Stimulated activated effector memory CD8-positive, alpha-beta T cell treated with anti-CD3 and anti-CD28 coated beads, Interleukin-12 subunit alpha, Interleukin-12 subunit beta, amount 100 ng/mL, for 72 hours (primary cell): Measurements from ENCODE around the gene MUS81.

Experiments
- ATAC-seq: fragments of 150-1000 bp; cut with Tn5 transposase; 2 replicates; pipeline ENCODE4 v1.10.0; 2021
- DNase-seq, 2 donors: peaks; one replicate each; pipeline ENCODE4 v3.0.0; 2021 to 2022; ENCODE audit warnings: low spot score in 2 of 2
- H3K27ac Mint-ChIP-seq: one replicate; pipeline ENCODE4 v1.8.0; 2022; ENCODE audit warnings: mild to moderate bottlenecking, mixed read lengths
- H3K36me3 Mint-ChIP-seq: one replicate; pipeline ENCODE4 v1.8.0; 2022; ENCODE audit warnings: mild to moderate bottlenecking, mixed read lengths
- H3K4me1 Mint-ChIP-seq: one replicate; pipeline ENCODE4 v1.8.0; 2022; ENCODE audit warnings: mixed read lengths
- H3K4me3 Mint-ChIP-seq: one replicate; pipeline ENCODE4 v1.8.0; 2022; ENCODE audit warnings: mild to moderate bottlenecking, mixed read lengths
- H3K9me3 Mint-ChIP-seq: one replicate; pipeline ENCODE4 v1.8.0; 2022; ENCODE audit warnings: mixed read lengths

Gene MUS81

DNA sequence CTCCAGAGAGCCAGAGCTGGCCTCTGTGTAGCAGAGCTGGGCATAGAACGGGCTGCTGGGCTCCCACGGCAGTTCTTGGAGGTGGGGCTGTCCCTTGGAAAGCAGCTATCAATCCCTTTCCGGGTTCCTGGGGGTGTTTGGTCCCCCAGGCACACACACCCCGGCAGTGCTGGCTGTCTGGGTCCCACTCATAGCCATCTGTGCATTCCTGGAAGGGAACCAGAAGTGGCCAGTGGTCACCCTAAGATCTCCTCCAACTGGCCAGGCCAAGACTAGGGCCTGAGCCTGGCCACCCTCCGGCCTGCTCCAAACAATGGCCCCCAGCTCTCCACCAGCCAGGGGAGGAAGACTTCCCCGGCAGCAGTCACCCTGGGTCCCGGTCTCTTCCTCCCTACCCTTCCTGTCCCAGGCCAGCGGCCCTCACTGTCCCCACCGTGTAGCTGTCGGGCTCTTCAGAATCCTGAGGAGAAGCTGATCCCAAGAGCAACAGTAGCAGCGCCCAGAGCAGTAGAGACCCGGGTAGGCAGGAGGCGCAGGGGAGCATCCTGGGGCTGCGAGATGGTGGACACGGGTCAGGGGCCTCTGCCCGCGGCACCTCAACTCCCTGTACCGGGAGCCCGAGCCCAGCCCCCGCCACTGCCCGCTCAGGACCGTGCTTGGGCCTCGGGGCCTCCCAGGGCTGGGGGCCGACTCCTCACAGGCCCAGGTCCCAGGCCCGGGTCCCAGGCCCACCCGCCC lies 11.7 kb downstream of the MUS81 start:
- Mint-ChIP-seq H3K36me3 (peaks cover 21% of the 10 kb centered on the region), H3K4me1 (peaks cover 30% of the 10 kb centered on the region), H3K9me3 (no peaks in the 10 kb centered on the region), H3K27ac (no peak overlapping the region), H3K4me3 (peak overlapping the region; percentile 37)
- ATAC-seq (no peak), DNase-seq (no peak)

DNA sequence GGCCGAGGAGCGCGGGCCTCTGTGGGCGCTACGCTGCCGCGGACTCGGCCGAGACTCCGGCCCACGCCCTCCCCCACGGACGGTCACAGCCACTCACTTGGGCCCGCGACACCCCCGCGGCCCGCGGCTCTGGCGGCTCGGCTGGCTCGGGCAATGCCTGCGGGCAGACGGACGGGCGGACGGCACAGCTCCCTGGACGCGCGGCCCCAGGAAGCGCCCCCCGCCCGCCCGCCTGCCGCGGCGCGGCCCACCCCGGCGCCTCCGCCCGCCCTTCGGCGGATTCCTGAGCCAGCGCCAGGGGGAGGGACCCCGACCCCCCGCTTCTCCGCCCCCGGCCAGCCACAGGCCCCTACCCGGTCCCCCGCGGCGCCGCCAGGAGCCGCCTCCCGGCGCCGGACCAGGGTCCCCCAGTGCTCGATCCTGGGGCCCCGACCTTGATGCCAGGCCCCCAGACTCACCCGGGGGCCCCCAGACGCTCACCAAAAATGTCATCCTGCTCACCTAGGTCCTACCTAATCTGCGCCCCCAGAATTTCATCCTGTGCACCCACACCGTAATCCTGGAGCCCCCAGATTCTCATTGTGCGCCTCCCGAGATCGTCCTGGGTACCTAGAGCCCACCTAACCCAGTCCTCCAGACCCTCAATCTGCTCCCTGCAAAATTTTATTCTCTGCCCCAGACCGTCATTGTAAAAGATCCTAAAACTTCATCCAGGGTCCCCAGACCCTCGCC lies 12.5 kb downstream of the MUS81 start, which contains the start of gene EFEMP2:
Gene EFEMP2 (minus strand): TSS at position 215 of the 732 bp plus-strand sequence. CDS start 446 bp downstream, outside the sequence.
- no peak for ATAC-seq
- H3K4me1 Mint-ChIP-seq = peaks cover 37% of the 10 kb centered on the region
- no peak for DNase-seq

DNA sequence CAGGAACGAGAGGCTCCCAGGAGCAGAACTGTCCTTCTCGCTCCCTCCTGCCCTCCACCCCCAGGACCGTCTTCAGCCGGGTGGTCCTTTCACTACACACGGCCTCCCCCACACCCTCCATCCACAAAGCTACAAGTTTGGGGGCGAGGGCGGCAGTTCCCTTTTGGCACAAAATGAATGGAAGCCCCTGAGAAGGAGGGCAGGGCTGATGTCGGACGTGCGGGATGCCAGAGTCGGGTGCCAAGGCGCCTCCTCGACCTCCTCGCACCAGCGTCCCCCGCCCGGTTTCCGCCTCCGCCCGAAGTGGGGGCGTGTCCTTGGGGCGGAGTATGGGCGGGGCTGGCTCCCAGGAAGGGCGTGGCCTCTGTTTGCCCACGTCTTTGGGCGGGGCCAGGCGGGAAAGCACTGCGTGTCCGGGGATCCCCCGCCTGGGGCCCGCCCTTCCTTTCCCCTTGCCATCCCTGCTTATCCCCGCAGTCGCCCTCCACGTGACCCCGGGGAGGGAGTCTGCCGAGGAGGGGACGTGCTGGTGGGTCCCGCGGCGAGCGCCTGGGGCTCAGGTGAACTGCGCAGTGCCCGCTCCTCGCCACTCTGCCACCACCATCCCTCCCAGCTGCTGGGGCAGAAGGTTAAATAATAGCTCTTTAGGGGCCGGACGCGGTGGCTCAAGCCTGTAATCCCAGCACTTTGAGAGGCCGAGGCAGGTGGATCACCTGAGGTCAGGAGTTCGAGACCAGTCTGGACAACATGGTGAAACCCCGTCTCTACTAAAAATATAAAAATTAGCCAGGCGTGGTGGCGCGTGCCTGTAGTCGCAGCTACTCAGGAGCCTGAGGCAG lies 13.3 kb downstream of the MUS81 start:
- DNase-seq (peak; percentile 99 to 100), ATAC-seq (peak; percentile 85)
- H3K36me3 Mint-ChIP-seq = peaks cover 11% of the 10 kb centered on the region
- H3K9me3 Mint-ChIP-seq = no peaks in the 10 kb centered on the region
- peaks cover 43% of the 10 kb centered on the region for H3K4me1 Mint-ChIP-seq
- peak overlapping the region; percentile 95 for H3K4me3 Mint-ChIP-seq
- peak overlapping the region; percentile 95 for H3K27ac Mint-ChIP-seq

More for the DNA sequence above, 12.5 kb downstream of the MUS81 start, which contains the start of gene EFEMP2:
- Mint-ChIP-seq H3K4me3 (peak within 1 kb of the TSS; percentile 95), H3K36me3 (peaks cover 17% of the 10 kb centered on the region), H3K9me3 (no peaks in the 10 kb centered on the region), H3K27ac (peak within 1 kb of the TSS; percentile 95)

DNA sequence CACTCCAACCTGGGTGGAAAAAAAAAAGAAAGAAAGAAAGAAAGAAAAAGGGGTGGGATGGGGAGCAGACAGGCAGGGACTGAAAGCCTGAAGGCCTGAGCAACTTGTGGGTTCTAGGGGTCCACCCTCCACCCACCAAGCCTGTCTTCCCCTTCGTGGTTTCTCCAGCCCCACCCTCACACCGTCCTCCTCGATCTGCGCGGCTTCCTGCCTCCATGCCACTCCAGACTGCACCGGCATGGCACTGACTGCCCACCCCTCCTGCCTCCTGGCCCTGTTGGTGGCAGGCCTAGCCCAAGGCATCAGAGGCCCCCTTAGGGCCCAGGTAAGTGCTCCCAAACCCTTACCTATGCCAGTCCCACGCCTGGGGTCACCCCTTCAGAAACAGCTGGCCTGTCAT lies 19.4 kb downstream of the MUS81 start, which contains the start of gene CTSW:
Gene CTSW (plus strand): TSS at position 221 of the 400 bp plus-strand sequence. CDS start 18 bp downstream, at position 239.
- H3K4me3 Mint-ChIP-seq = peak within 1 kb of the TSS; percentile 85
- H3K27ac Mint-ChIP-seq = peak within 1 kb of the TSS; percentile 97
- peaks cover 55% of the 10 kb centered on the region for H3K4me1 Mint-ChIP-seq
- DNase-seq = peak in 1 of 2 donors; percentile 72
- H3K36me3 Mint-ChIP-seq = peaks cover 50% of the 10 kb centered on the region
- ATAC-seq = peak; percentile 66
- H3K9me3 Mint-ChIP-seq = no peaks in the 10 kb centered on the region

DNA sequence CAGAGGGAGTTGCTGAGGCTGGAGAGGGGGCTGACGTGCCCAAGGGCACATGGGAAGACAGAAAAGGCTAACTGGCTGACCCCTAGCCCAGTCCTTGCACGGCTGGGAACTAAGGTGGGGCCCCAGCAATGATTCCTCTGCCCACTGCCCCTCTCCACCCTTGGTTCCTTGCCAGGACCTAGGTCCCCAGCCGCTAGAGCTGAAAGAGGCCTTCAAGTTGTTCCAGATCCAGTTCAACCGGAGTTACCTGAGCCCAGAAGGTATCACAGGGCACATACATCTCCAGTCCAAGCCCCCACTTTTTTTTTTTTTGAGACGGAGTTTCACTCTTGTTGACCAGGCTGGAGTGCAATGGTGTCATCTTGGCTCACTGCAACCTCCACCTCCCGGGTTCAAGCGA lies 19.8 kb downstream of the MUS81 start:
- peak overlapping the region; percentile 97 for H3K27ac Mint-ChIP-seq
- peaks cover 60% of the 10 kb centered on the region for H3K4me1 Mint-ChIP-seq
- peak overlapping the region; percentile 85 for H3K4me3 Mint-ChIP-seq
- H3K36me3 Mint-ChIP-seq = peaks cover 54% of the 10 kb centered on the region
- DNase-seq = no peak
- H3K9me3 Mint-ChIP-seq = no peaks in the 10 kb centered on the region
- no peak for ATAC-seq

DNA sequence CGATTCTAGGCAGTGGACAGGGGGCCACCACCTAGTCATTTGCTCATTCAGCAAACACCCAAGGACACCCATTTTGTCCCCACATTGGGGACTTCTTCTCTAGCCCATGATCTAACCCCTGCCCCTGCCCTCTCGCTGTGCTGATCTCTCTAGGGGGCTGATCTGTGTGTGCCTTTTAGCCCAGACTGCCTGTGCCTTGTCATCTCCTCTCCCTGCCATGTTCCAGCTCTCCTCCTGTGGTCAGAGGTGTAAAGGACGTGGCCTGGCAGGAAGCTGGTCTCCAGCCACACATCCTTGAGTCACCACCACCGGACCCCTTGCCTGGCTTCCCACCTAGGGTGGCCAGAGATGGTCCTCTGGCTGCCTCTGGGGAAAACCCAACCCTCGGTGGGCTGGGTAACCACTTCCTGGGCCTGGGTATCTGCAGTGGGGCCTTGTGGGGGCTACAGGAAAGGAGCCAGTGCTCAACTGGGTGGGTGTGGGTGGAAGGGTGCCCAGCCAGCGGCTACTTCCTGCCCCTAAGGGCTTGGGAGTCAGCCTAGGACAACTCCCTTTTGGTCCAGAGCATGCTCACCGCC lies 20.7 kb downstream of the MUS81 start:
- ATAC-seq = peak; percentile 48
- H3K4me3 Mint-ChIP-seq = peak overlapping the region; percentile 85

DNA sequence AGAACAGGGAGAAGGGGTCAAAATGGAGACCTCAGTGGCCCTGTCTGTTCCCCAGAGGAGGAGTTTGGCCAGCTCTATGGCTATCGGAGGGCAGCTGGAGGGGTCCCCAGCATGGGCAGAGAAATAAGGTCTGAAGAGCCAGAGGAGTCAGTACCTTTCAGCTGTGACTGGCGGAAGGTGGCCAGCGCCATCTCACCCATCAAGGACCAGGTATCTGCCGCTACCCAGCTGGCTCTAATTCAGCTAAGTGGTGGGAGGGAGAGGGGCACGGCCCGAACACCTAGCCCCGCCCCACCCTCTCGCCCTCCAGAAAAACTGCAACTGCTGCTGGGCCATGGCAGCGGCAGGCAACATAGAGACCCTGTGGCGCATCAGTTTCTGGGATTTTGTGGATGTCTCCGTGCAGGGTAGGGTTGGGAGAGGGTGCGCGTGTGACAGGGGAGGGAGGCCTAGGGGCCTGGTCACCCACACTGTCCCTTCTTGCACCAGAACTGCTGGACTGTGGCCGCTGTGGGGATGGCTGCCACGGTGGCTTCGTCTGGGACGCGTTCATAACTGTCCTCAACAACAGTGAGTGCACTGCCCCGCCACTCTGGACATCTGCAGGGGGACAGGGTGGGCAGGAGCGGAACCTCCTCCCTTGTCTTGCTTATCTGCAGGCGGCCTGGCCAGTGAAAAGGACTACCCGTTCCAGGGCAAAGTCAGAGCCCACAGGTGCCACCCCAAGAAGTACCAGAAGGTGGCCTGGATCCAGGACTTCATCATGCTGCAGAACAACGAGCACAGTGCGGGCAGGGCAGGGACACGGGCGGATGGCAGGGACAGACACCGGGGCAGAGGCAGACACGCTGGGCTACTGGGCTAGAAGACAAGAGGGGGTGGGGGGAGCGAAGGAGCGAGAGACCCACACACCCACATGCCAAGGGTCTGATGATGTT lies 22.2 kb downstream of the MUS81 start:
- peak overlapping the region; percentile 85 for H3K4me3 Mint-ChIP-seq
- H3K9me3 Mint-ChIP-seq = no peaks in the 10 kb centered on the region
- peak overlapping the region; percentile 97 for H3K27ac Mint-ChIP-seq
- no peak for ATAC-seq
- no peak for DNase-seq
- H3K36me3 Mint-ChIP-seq = peaks cover 78% of the 10 kb centered on the region
- H3K4me1 Mint-ChIP-seq = peaks cover 66% of the 10 kb centered on the region

More for the DNA sequence above, 20.7 kb downstream of the MUS81 start:
- Mint-ChIP-seq H3K27ac (peak overlapping the region; percentile 97), H3K4me1 (peaks cover 63% of the 10 kb centered on the region), H3K36me3 (peaks cover 63% of the 10 kb centered on the region), H3K9me3 (no peaks in the 10 kb centered on the region)
- peak in 1 of 2 donors; percentile 77 for DNase-seq

DNA sequence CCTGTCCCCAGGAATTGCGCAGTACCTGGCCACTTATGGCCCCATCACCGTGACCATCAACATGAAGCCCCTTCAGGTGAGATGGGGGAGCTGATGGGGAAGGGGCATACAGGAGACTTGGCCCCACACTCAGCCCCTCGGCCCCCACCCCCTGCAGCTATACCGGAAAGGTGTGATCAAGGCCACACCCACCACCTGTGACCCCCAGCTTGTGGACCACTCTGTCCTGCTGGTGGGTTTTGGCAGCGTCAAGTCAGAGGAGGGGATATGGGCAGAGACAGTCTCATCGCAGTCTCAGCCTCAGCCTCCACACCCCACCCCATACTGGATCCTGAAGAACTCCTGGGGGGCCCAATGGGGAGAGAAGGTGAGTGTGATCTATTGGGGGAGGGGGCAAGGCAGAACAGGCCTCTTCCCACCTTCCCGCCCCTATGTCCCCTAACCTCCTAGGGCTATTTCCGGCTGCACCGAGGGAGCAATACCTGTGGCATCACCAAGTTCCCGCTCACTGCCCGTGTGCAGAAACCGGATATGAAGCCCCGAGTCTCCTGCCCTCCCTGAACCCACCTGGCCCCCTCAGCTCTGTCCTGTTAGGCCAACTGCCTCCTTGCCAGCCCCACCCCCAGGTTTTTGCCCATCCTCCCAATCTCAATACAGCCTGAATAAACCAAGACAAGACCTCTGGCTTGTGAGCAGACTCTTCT lies 23.0 kb downstream of the MUS81 start:
- ATAC-seq = no peak
- DNase-seq = no peak
- Mint-ChIP-seq H3K4me1 (peaks cover 68% of the 10 kb centered on the region), H3K9me3 (no peaks in the 10 kb centered on the region), H3K27ac (peak overlapping the region; percentile 74), H3K36me3 (peaks cover 86% of the 10 kb centered on the region), H3K4me3 (no peak overlapping the region)

DNA sequence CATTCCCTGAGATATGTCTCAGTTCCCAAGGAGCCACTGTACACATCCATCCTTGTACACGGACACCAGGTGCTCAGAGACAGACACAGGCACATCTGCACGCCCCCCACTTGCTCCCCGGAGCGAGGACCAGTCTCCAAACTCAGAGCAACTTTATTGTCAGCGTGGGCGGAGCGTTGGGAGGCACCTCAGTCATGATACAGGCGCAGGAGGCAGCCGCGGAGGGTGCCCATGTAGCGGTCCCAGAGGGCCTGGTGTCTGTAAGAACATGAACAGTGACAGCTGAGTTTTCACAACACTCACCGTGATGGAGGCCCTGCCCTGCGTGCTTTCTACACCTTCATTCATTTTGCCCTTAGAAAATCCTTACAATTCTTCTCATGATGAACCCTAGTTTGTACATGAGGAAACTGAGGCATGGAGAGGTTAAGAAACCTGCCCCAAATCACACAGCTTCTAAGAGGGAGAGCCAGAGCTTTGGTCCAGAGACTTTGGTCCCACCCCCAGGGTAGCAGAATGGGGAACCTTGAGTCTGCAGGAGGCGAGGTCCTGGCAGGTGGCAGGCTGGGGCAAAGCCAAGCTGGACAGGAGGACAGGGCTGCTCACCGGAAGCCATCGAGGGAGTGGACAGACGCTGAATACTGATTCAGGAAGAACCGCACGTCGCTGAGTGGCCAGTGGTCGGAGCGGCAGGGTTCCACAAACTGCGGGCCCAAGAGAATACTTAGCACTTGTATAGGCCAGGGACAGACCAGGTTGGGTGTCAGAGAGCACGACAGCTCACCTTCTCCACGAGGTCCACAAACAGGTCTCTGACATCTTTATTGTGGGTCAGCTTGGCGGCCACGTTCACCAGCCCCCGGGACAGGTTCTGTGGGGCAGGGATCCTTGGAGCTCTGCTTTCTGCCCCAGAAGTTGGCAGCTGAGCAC lies 23.8 kb downstream of the MUS81 start:
- Mint-ChIP-seq H3K27ac (peak overlapping the region; percentile 74), H3K36me3 (peaks cover 94% of the 10 kb centered on the region), H3K4me3 (no peak overlapping the region), H3K4me1 (peaks cover 68% of the 10 kb centered on the region), H3K9me3 (no peaks in the 10 kb centered on the region)
- ATAC-seq (no peak), DNase-seq (no peak)

DNA sequence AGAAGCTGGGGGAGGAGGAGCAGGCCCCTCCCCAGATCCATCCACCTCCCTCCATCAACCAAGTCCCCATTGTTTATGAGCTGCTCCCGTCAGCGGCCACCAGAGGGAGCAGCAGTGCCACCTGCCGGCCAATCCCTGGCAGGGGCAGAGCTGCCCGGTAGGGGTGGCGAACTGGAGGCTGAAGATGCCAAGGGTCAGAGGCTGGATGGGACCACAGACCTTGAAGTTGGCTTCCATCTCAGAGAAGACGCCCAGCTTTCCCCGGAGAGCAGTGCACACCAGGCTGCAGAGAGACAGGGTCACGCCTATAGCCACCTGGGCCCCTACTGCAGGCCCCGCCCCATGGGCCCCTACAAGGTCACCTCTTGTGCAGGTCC lies 24.5 kb downstream of the MUS81 start:
- H3K4me3 Mint-ChIP-seq = no peak overlapping the region
- peak; percentile 81 to 89 for DNase-seq
- peak; percentile 56 for ATAC-seq
- H3K4me1 Mint-ChIP-seq = peaks cover 68% of the 10 kb centered on the region
- peaks cover 98% of the 10 kb centered on the region for H3K36me3 Mint-ChIP-seq
- H3K9me3 Mint-ChIP-seq = no peaks in the 10 kb centered on the region
- H3K27ac Mint-ChIP-seq = peak overlapping the region; percentile 74

DNA sequence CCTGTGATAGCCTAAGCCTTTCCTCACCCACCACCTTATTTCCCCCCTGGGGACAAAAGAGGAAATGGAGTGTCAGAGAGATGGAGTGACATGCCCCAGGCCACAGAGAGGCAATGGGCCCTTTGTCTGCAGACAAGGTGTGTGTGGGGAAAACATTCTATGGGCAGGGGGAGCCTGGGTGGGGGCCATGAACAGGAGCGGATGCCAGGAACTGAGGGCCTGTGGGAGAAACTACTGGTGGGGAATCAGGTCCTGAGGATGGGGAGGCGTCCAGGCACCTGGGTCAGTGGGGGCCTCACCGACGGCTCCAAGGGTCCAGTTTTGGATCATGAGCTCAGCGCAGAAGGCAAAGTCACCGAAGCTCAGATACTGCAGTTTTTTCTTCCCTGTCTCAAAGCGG lies 25.0 kb downstream of the MUS81 start:
- peaks cover 70% of the 10 kb centered on the region for H3K4me1 Mint-ChIP-seq
- peaks cover 98% of the 10 kb centered on the region for H3K36me3 Mint-ChIP-seq
- H3K4me3 Mint-ChIP-seq = no peak overlapping the region
- ATAC-seq = no peak
- no peaks in the 10 kb centered on the region for H3K9me3 Mint-ChIP-seq
- DNase-seq = no peak
- peak overlapping the region; percentile 74 for H3K27ac Mint-ChIP-seq

DNA sequence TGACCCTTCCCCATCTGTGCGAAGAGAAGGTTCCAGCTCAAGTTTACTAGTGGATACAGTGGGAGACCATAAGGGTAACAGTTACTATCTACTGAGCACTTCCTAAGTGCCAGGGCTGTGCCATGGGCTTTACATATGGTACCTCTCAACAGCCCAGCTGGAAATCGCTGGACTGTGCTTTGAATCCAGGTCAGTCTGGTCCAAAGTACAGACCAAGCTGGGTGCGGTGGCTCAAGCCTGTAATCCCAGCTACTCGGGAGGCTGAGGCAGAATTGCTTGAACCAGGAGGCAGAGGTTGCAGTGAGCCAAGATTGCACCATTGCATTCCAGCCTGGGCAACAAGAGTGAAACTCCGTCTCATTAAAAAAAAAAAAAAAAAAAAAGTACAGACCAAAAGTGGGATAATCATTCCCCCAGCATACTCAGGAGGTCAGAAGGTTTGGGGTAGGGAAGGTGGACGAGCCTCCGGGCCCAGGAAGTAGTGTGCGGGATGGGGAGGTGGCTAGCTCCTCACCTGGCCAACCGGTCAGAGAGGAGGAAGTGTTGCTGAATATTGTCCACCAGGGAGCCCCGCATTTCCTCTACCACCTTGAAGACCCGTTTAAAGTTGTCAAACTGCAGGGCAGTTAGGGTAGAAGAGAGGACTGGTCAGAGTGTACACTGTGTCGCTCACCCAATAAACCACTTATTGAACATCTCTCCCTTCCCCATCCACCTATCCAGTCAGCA lies 25.7 kb downstream of the MUS81 start:
- DNase-seq (no peak), ATAC-seq (no peak)
- H3K4me1 Mint-ChIP-seq = peaks cover 65% of the 10 kb centered on the region
- H3K4me3 Mint-ChIP-seq = peak overlapping the region; percentile 78
- H3K9me3 Mint-ChIP-seq = no peaks in the 10 kb centered on the region
- peaks cover 94% of the 10 kb centered on the region for H3K36me3 Mint-ChIP-seq
- peak overlapping the region; percentile 74 for H3K27ac Mint-ChIP-seq
